ENCODE results near the gene SHLD1.
"Not testable (repeated sequence)": the region's sequence is repeated elsewhere in the genome, so short reads cannot be mapped to it uniquely, and the experiment has no call there.

SHLD1 gene

DNA sequence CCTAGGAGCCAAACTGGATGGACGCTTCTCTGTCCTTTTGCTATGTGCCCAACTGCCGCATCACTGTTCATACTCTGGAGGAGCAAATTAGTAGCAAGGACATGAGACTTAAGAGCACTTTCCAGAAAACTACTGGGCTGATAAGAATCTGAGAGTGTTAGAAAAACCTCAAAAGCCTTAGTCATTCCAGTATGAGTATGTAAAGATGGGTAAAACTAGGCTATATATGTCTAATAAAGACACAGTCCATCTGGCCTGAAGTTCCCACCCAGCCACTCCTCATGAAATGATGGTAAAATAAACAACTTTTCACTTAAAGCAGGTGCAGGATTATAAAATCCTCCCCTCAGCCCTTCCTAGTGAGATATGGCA lies 30.6 kb downstream of the SHLD1 start:
- Histone ChIP-seq H3K4me2 (ENCODE audit: low read depth, low read length, poor library complexity, severe bottlenecking) (no peak overlapping the region), H3K9me3 (ENCODE audit: insufficient read depth, low read length) (no peaks in the 10 kb centered on the region), H2AFZ (ENCODE audit: low read depth, low read length, severe bottlenecking) (no peak overlapping the region), H3F3A (ENCODE audit: insufficient read depth) (peaks cover 16% of the 10 kb centered on the region; the same call in 1 of the 2 replicates), H3K27ac (ENCODE audit: low read depth, low read length) (no peak overlapping the region), H3K79me2 (ENCODE audit: insufficient read depth, low read length) (peaks cover 2% of the 10 kb centered on the region), H4K20me1 (ENCODE audit: low read depth, low read length) (no peaks in the 10 kb centered on the region), H3K9ac (ENCODE audit: low read length) (no peak overlapping the region), H3K4me3 (ENCODE audit: insufficient read depth, low read length, poor library complexity, severe bottlenecking) (no peak overlapping the region), H3K9me2 (replicated peaks; ENCODE audit: insufficient read depth, low read length) (no peaks in the 10 kb centered on the region), H3K36me3 (ENCODE audit: low read length) (no peaks in the 10 kb centered on the region; the same call in 1 of the 2 replicates), H3K27me3 (ENCODE audit: low read length) (no peaks in the 10 kb centered on the region)
- TF ChIP-seq CTCF (IDR thresholded peaks at IDR 0.05; ENCODE audit: insufficient read depth, low read length, poor library complexity, severe bottlenecking): no peak
- TF ChIP-seq EZH2phosphoT487 (conservative IDR thresholded peaks at IDR 0.05; ENCODE audit: low read length): no peak

DNA sequence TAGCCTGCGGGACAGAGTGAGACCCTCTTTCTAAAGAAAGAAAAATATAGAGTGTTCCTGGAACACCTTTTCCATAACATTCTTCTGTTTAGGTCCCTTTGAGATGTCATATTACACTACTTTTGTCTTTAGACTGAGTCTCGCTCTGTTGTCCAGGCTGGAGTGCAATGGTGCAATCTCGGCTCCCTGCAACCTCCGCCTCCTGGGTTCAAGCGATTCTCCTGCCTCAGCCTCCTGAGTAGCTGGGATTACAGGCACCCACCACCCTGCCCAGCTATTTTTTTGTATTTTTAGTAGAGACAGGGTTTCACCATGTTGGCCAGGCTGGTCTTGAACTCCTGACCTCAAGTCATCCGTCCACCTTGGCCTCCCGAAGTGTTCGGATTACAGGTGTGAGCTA lies 31.2 kb downstream of the SHLD1 start:
- H3K9me2 ChIP-seq (replicated peaks; ENCODE audit: insufficient read depth, low read length); H3K79me2 ChIP-seq (ENCODE audit: insufficient read depth, low read length); H3K4me3 ChIP-seq (ENCODE audit: insufficient read depth, low read length, poor library complexity, severe bottlenecking); H3K36me3 ChIP-seq (ENCODE audit: low read length); H3K4me2 ChIP-seq (ENCODE audit: low read depth, low read length, poor library complexity, severe bottlenecking); H4K20me1 ChIP-seq (ENCODE audit: low read depth, low read length); H3K27ac ChIP-seq (ENCODE audit: low read depth, low read length); H3K9ac ChIP-seq (ENCODE audit: low read length); H2AFZ ChIP-seq (ENCODE audit: low read depth, low read length, severe bottlenecking); H3K27me3 ChIP-seq (ENCODE audit: low read length); H3K9me3 ChIP-seq (ENCODE audit: insufficient read depth, low read length): not testable (repeated sequence)
- H3F3A ChIP-seq (ENCODE audit: insufficient read depth): peaks cover 21% of the 10 kb centered on the region; the same call in 1 of the 2 replicates

DNA sequence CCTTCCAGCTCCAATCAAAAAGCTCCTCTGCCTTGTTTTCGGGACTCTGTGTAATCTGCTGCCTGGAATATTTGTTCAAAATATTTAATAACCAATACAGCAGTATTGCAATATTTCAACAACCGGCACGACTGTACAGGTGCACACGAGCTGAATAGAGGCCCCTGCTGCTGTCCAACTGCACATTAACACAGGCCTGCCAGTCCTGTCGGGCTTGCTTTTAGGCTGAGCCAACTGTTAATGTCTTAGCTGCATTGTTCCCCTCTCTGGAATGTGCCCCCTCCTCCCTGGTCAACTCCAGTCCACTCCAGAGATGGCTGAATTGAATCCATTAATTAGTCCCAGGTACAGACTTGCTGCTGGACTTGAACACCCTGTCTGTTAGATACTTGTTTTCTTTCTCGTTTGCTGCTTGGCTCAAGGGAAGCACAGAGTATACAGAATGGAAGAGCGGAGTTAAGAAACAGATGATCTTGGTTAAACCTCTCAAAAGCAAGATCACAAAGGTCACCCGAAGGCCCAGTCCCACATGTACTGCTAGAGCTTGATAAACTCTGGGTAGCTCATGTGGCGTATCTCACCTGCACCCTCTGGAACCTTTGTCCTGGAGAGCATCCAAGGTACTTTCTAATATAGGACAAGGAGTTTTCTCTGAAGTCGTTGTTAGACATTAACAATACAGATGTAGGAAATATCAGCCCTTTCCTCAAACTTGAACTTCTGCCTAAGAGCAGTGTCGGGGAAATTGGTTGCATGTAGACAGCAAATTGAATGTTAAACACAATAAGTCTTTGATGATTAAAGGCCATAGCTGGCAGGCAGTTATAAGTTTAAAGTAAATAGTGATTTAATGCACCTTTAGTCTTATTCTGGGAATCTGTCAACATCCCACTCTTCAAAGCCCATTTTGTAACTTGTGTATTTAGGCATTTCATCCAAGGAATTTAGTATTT lies 31.9 kb downstream of the SHLD1 start:
- Histone ChIP-seq H3K27ac (ENCODE audit: low read depth, low read length) (0 out of 2 replicates have a peak overlapping the region, but pooled peaks have one; percentile 32), H3K4me3 (ENCODE audit: insufficient read depth, low read length, poor library complexity, severe bottlenecking) (no peak overlapping the region), H3F3A (ENCODE audit: insufficient read depth) (peaks cover 28% of the 10 kb centered on the region), H3K27me3 (ENCODE audit: low read length) (no peaks in the 10 kb centered on the region), H3K4me2 (ENCODE audit: low read depth, low read length, poor library complexity, severe bottlenecking) (no peak overlapping the region), H3K9ac (ENCODE audit: low read length) (no peak overlapping the region), H2AFZ (ENCODE audit: low read depth, low read length, severe bottlenecking) (no peak overlapping the region), H3K79me2 (ENCODE audit: insufficient read depth, low read length) (peaks cover 9% of the 10 kb centered on the region), H3K9me2 (replicated peaks; ENCODE audit: insufficient read depth, low read length) (no peaks in the 10 kb centered on the region), H3K36me3 (ENCODE audit: low read length) (no peaks in the 10 kb centered on the region; the same call in 1 of the 2 replicates), H3K9me3 (ENCODE audit: insufficient read depth, low read length) (no peaks in the 10 kb centered on the region), H4K20me1 (ENCODE audit: low read depth, low read length) (no peaks in the 10 kb centered on the region)
- TF ChIP-seq CTCF (IDR thresholded peaks at IDR 0.05; ENCODE audit: insufficient read depth, low read length, poor library complexity, severe bottlenecking): no peak
- no peak for TF ChIP-seq EZH2phosphoT487 (conservative IDR thresholded peaks at IDR 0.05; ENCODE audit: low read length)

DNA sequence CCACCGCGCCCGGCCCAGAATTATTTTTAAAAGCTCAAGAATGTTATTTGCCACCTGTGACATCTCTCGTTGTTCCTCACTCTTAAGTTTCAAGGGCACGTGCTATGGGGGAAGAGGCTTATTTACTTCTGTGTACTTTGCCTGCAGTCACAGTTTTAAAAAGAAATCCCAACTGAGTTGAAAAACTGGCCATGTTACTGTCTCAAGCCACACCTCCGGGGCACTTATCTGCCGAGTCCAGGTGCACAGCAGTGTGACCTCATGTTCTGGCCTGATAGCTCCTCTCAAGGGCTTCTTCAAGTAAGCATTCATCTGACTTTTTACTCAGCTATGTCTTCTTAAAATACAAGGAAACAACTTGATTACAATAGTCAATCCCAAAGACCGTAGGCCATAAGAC lies 34.5 kb downstream of the SHLD1 start:
- no peaks in the 10 kb centered on the region for H3K9me3 ChIP-seq (ENCODE audit: insufficient read depth, low read length)
- H3K27me3 ChIP-seq (ENCODE audit: low read length): no peaks in the 10 kb centered on the region
- peak overlapping the region; percentile 36 for H3K4me2 ChIP-seq (ENCODE audit: low read depth, low read length, poor library complexity, severe bottlenecking)
- H3K27ac ChIP-seq (ENCODE audit: low read depth, low read length): peak overlapping the region; percentile 87
- no peak for TF ChIP-seq EZH2phosphoT487 (conservative IDR thresholded peaks at IDR 0.05; ENCODE audit: low read length)
- TF ChIP-seq CTCF (IDR thresholded peaks at IDR 0.05; ENCODE audit: insufficient read depth, low read length, poor library complexity, severe bottlenecking): no peak
- H3K79me2 ChIP-seq (ENCODE audit: insufficient read depth, low read length): peaks cover 25% of the 10 kb centered on the region
- H3K9me2 ChIP-seq (replicated peaks; ENCODE audit: insufficient read depth, low read length): no peaks in the 10 kb centered on the region
- H3K9ac ChIP-seq (ENCODE audit: low read length): peak overlapping the region; percentile 18
- no peak overlapping the region for H2AFZ ChIP-seq (ENCODE audit: low read depth, low read length, severe bottlenecking)
- H3F3A ChIP-seq (ENCODE audit: insufficient read depth): peaks cover 38% of the 10 kb centered on the region
- H3K4me3 ChIP-seq (ENCODE audit: insufficient read depth, low read length, poor library complexity, severe bottlenecking): no peak overlapping the region
- no peaks in the 10 kb centered on the region for H4K20me1 ChIP-seq (ENCODE audit: low read depth, low read length)
- peaks cover 4% of the 10 kb centered on the region; the same call in 1 of the 2 replicates for H3K36me3 ChIP-seq (ENCODE audit: low read length)
